ENCODE results near the gene EXOSC9. TPM values are rescaled to one million over a fixed set of nuclear protein-coding genes. Genes with fewer than 3 reads are reported as not detected.

Gene EXOSC9
- total RNA-seq, 6 experiments from 2014 or later, result 30.5 to 57.2 (median 49.4) TPM

DNA sequence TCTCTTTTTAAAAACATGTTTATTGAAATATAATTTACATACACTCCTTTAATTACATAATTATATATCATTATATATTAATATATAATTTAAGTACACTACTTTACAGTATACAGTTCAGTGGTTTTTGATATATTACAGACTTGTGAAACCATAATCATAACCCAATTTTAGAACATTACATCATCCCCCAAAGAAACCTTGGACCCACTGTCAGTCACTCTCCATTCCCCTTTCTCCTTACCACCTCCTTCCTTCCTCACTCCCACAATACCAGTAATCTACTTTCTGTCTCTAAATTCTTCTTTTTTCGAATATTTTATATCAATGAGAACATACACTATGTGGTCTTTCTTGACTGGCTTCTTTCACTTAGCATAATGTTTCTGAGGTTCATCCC, 17.9 kb upstream of the EXOSC9 start:
- peaks cover 53% of the 10 kb centered on the region for H3K4me1 Mint-ChIP-seq (ENCODE audit: low read depth)
- H3K9me3 Mint-ChIP-seq, result peaks cover 14% of the 10 kb centered on the region
- peaks cover 22% of the 10 kb centered on the region for H3K36me3 Mint-ChIP-seq (ENCODE audit: low read depth)
- H3K4me3 Mint-ChIP-seq, result no peak overlapping the region
- peak overlapping the region; percentile 15; the same call in 1 of the 2 replicates for H3K27ac Mint-ChIP-seq
- TF ChIP-seq, protein P1, sequence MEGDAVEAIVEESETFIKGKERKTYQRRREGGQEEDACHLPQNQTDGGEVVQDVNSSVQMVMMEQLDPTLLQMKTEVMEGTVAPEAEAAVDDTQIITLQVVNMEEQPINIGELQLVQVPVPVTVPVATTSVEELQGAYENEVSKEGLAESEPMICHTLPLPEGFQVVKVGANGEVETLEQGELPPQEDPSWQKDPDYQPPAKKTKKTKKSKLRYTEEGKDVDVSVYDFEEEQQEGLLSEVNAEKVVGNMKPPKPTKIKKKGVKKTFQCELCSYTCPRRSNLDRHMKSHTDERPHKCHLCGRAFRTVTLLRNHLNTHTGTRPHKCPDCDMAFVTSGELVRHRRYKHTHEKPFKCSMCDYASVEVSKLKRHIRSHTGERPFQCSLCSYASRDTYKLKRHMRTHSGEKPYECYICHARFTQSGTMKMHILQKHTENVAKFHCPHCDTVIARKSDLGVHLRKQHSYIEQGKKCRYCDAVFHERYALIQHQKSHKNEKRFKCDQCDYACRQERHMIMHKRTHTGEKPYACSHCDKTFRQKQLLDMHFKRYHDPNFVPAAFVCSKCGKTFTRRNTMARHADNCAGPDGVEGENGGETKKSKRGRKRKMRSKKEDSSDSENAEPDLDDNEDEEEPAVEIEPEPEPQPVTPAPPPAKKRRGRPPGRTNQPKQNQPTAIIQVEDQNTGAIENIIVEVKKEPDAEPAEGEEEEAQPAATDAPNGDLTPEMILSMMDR (IDR thresholded peaks at IDR 0.05), result no peak
- H3K27me3 Mint-ChIP-seq (ENCODE audit: insufficient read depth), result no peaks in the 10 kb centered on the region
- DNase-seq, result no peak

DNA sequence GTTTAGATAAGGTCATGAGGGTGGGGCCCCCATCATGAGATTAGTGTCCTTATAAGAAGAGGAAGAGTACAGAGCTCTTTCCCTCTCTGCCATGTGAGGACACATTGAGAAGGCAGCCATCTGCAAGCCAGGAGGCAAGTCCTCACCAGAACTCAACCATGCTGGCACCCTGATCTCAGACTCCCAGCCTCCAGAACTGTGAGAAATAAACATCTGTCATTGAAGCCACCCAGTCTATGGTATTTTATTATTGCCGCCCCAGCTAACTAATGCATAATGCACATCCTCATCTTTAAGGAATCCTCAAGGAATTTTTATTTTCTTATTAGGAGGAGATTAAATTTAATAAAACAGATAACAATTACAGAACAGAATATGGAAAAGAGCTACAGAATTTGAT, 16.7 kb upstream of the EXOSC9 start:
- peaks cover 61% of the 10 kb centered on the region for H3K4me1 Mint-ChIP-seq (ENCODE audit: low read depth)
- no peaks in the 10 kb centered on the region; the same call in 1 of the 2 replicates for H3K27me3 Mint-ChIP-seq (ENCODE audit: insufficient read depth)
- H3K9me3 Mint-ChIP-seq, result peaks cover 14% of the 10 kb centered on the region
- peaks cover 23% of the 10 kb centered on the region for H3K36me3 Mint-ChIP-seq (ENCODE audit: low read depth)
- peak; percentile 35 for DNase-seq
- TF ChIP-seq, protein P1 (IDR thresholded peaks at IDR 0.05), result no peak
- peak overlapping the region; percentile 98 for H3K27ac Mint-ChIP-seq
- H3K4me3 Mint-ChIP-seq, result peak overlapping the region; percentile 69

DNA sequence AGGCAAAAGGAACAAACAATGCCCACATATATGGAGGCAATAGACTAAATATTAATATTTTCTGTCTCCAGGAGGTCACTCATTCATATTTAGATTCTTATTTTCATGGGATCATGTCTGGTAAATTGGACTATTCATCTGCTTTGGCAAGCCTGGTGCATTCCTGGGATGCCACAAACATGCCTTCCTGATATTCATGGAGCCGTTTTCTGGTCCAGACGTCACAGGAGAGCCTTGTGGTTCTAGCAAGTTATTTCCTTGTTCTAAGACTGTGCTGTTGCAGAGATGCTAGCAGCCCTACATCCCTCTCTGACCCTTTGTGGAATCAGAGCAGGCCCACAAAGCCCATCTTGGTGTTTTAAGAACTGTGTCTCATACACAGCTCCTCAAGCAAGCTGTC, 16.1 kb upstream of the EXOSC9 start:
- H3K36me3 Mint-ChIP-seq (ENCODE audit: low read depth), result peaks cover 23% of the 10 kb centered on the region
- peaks cover 14% of the 10 kb centered on the region for H3K9me3 Mint-ChIP-seq
- peak overlapping the region; percentile 98 for H3K27ac Mint-ChIP-seq
- H3K4me3 Mint-ChIP-seq, result peak overlapping the region; percentile 69
- no peaks in the 10 kb centered on the region; the same call in 1 of the 2 replicates for H3K27me3 Mint-ChIP-seq (ENCODE audit: insufficient read depth)
- TF ChIP-seq, protein P1 (IDR thresholded peaks at IDR 0.05), result no peak
- DNase-seq, result peak; percentile 93
- H3K4me1 Mint-ChIP-seq (ENCODE audit: low read depth), result peaks cover 67% of the 10 kb centered on the region

DNA sequence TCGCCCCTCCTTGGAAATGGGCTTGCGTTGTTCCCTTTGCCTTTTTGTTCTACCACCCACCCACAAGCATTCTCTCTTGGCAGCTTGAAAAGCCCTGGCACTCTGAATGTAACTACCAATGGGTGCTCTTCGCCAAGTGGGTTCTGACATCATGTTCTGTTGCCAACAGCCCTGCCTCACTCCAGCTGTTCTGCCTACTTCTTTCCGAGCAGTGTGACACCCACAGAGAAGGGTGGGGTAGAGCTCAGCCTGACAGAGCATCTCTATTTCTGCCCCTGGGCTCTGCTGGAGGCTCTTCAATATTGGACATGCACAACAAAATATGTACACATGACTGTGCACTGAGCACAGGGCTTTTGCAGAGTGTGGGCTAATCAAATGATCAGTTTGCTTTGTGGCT, 15.6 kb upstream of the EXOSC9 start:
- Mint-ChIP-seq H3K4me3 (peak overlapping the region; percentile 69), H3K27ac (peak overlapping the region; percentile 98), H3K27me3 (ENCODE audit: insufficient read depth) (no peaks in the 10 kb centered on the region; the same call in 1 of the 2 replicates), H3K9me3 (peaks cover 14% of the 10 kb centered on the region), H3K4me1 (ENCODE audit: low read depth) (peaks cover 72% of the 10 kb centered on the region), H3K36me3 (ENCODE audit: low read depth) (peaks cover 22% of the 10 kb centered on the region)
- no peak for DNase-seq
- TF ChIP-seq, protein P1 (IDR thresholded peaks at IDR 0.05), result no peak

DNA sequence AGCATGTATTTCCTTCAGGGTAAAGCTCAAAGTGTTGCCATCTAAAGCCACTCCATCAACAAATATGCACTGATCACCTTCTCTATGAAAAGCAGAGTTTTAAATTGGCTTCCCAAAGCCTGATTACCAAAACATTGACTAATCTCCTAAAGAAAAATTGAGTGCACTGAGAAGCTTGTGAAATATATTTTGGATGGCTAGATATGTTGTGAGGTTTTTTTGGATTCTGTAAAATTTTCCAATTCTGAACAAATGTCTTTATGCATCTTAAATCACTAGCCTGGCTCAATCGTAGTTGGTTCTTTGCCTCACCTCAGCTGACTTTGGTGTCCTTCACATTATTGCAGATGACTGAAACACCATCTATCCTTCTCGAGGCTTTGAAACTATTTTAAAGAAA, 14.9 kb upstream of the EXOSC9 start:
- no peak for DNase-seq
- Mint-ChIP-seq H3K27me3 (ENCODE audit: insufficient read depth) (no peaks in the 10 kb centered on the region; the same call in 1 of the 2 replicates), H3K36me3 (ENCODE audit: low read depth) (peaks cover 18% of the 10 kb centered on the region)

More for the DNA sequence above, 14.9 kb upstream of the EXOSC9 start:
- H3K4me3 Mint-ChIP-seq, result no peak overlapping the region; the same call in 1 of the 2 replicates
- H3K4me1 Mint-ChIP-seq (ENCODE audit: low read depth), result peaks cover 79% of the 10 kb centered on the region
- peaks cover 14% of the 10 kb centered on the region for H3K9me3 Mint-ChIP-seq
- peak overlapping the region; percentile 98 for H3K27ac Mint-ChIP-seq
- TF ChIP-seq, protein P1 (IDR thresholded peaks at IDR 0.05), result no peak
